ENCODE measurements around the gene DEFB126. TPM values are rescaled to one million over a fixed set of nuclear protein-coding genes. Genes with fewer than 3 reads are reported as not detected.
A peak's percentile ranks its signal among the peaks of the same experiment; 100 is the strongest.
"Not testable (repeated sequence)": the region's sequence is repeated elsewhere in the genome, so short reads cannot be mapped to it uniquely, and the experiment has no call there.

DEFB126 gene
- total RNA-seq, 2 experiments from 2014 or later, result not detected

DNA sequence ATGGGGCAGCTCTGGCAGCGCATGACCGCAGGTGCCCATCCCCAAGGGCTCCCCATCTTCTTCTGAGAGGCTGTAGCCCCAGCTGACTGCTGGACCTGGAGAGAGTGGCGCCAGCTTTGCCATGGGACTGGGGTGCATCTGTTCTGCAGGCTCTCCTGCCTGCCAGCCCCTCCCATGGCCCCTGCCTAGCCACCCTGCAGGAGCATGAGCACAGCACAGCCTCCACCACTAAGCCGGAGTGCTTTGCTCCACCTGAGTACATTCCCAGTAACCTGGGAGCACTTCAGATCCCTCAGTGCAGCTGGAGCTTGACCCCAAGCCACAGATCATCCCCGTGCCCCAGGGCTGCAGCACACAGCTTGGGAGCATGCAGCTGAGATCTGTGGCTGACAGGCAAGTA lies 38.9 kb upstream of the DEFB126 start:
- Mint-ChIP-seq H3K27ac (no peak overlapping the region), H3K4me3 (no peak overlapping the region), H3K27me3 (peaks cover 30% of the 10 kb centered on the region), H3K36me3 (ENCODE audit: low read depth) (no peaks in the 10 kb centered on the region), H3K9me3 (no peaks in the 10 kb centered on the region), H3K4me1 (ENCODE audit: low read depth) (no peaks in the 10 kb centered on the region)
- ChIA-PET POLR2A (no interaction called here), CTCF (interaction anchor here (1.0 kb wide), 1 partner anchor 163 kb away, joined by 3 read pairs; no protein-coding TSS in a partner anchor)
- ATAC-seq, result no peak
- intact Hi-C loops (cut with micrococcal nuclease), result no loop called here
- DNase-seq, result no peak
- TF ChIP-seq, protein P1, sequence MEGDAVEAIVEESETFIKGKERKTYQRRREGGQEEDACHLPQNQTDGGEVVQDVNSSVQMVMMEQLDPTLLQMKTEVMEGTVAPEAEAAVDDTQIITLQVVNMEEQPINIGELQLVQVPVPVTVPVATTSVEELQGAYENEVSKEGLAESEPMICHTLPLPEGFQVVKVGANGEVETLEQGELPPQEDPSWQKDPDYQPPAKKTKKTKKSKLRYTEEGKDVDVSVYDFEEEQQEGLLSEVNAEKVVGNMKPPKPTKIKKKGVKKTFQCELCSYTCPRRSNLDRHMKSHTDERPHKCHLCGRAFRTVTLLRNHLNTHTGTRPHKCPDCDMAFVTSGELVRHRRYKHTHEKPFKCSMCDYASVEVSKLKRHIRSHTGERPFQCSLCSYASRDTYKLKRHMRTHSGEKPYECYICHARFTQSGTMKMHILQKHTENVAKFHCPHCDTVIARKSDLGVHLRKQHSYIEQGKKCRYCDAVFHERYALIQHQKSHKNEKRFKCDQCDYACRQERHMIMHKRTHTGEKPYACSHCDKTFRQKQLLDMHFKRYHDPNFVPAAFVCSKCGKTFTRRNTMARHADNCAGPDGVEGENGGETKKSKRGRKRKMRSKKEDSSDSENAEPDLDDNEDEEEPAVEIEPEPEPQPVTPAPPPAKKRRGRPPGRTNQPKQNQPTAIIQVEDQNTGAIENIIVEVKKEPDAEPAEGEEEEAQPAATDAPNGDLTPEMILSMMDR (IDR thresholded peaks at IDR 0.05), result no peak

DNA sequence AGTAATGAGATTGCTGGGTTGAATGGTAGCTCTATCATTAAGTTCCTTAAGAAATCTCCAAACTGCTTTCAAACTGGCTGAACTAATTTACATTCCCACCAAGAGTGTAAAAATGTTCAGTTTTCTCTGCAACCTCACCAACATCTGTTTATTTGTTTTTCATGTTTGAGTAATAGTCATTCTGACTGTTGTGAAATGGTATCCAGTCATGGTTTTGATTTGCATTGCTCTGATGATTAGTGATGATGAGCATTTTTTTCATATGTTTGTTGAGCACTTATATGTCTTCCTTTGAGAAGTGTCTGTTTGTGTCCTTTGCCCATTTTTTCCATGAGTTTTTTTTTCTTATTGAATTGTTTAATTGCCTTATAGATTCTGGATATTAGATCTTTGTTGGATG lies 30.0 kb upstream of the DEFB126 start:
- H3K27me3 Mint-ChIP-seq, result peaks cover 18% of the 10 kb centered on the region
- ChIA-PET CTCF (no interaction called here), POLR2A (no interaction called here)
- H3K36me3 Mint-ChIP-seq (ENCODE audit: low read depth), result no peaks in the 10 kb centered on the region
- H3K27ac Mint-ChIP-seq, result no peak overlapping the region
- DNase-seq, result no peak
- intact Hi-C loops (cut with micrococcal nuclease), result no loop called here
- ATAC-seq, result no peak
- H3K9me3 Mint-ChIP-seq, result peaks cover 4% of the 10 kb centered on the region
- TF ChIP-seq, protein P1 (IDR thresholded peaks at IDR 0.05), result no peak
- no peak overlapping the region for H3K4me3 Mint-ChIP-seq
- H3K4me1 Mint-ChIP-seq (ENCODE audit: low read depth), result no peaks in the 10 kb centered on the region

DNA sequence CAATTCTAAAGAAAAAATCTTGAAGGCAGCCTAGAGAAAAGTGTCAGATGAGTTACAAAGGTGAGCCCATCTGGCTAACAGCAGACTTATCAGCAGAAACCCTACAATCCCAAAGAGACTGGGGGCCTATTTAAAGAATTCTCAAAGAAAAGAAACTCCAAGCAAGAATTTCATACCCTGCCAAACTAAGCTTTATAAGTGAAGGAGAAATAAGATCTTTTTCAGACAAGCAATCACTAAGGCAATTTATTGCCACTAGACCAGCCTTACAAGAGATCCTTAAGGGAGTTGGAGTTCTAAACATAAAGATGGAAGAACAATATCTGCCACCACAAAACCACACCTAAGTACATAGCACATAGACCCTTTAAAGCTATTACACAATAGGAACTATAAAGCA lies 24.9 kb upstream of the DEFB126 start:
- Mint-ChIP-seq H3K27me3 (peaks cover 39% of the 10 kb centered on the region), H3K9me3 (peaks cover 7% of the 10 kb centered on the region), H3K4me1 (ENCODE audit: low read depth) (no peaks in the 10 kb centered on the region), H3K27ac (no peak overlapping the region), H3K36me3 (ENCODE audit: low read depth) (no peaks in the 10 kb centered on the region), H3K4me3 (no peak overlapping the region)
- intact Hi-C loops (cut with micrococcal nuclease), result no loop called here
- no peak for ATAC-seq
- TF ChIP-seq, protein P1 (IDR thresholded peaks at IDR 0.05), result no peak
- POLR2A ChIA-PET, result no interaction called here
- CTCF ChIA-PET, result interaction anchor here (1.5 kb wide), 2 partner anchors 20 to 31 kb away, joined by 3 to 5 read pairs; no protein-coding TSS in a partner anchor
- DNase-seq, result no peak

DNA sequence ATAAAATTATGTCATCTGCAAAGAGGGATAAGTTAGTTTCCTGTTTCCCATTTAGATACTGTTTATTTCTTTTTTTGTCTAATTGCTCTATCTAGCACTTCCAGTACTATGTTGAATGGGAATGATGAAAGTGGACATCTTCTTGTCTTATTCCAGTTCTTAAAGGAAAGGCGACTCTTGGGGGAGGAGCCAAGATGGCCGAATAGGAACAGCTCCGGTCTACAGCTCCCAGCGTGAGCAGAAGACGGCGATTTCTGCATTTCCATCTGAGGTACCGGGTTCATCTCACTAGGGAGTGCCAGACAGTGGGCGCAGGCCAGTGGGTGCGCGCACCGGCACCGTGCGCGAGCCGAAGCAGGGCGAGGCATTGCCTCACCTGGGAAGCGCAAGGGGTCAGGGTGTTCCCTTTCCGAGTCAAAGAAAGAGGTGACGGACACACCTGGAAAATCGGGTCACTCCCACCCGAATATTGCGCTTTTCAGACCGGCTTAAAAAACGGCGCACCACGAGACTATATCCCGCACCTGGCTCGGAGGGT lies 12.5 kb upstream of the DEFB126 start:
- ATAC-seq; DNase-seq; H3K4me3 Mint-ChIP-seq; H3K36me3 Mint-ChIP-seq (ENCODE audit: low read depth); POLR2A ChIA-PET; H3K9me3 Mint-ChIP-seq; intact Hi-C loops (cut with micrococcal nuclease); H3K4me1 Mint-ChIP-seq (ENCODE audit: low read depth); CTCF ChIA-PET; H3K27ac Mint-ChIP-seq: not testable (repeated sequence)
- H3K27me3 Mint-ChIP-seq, result peaks cover 16% of the 10 kb centered on the region

DNA sequence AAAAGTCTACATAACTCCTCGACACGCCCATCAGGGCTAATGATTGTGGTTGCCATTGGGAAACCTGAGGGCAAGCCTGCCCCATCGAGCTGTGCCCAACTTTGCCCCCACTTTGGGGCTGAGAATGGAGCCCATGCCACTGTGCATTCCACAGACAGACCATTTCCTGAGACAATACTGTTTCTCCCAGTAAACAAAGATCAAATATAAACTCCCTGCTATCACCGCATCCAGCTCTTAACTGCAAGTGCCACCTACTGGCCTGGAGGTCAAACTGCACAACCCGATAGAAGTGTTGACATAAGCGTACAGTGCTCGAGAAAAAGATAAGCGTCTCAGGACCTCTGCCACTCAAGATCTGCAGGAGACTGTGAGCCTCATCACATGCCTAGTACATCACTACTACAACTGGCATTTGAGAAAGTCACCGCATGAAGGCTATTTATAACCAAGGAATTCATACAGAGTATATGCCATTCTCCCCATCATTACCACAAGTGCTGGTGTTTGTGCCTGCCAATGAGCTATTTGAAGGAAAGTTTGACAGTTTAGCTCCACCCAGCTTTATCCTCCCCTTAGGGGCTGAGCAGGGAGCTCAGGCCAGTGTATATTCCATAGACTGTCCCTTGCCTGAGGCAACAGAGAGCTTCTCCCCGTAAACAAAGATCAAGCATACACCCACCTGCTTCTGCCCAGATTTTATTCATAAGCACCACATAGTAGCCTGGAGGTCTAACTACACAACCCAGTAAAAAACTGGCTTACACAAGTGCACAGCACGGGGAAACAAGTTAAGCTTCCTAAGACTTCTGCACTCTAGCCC lies 4.5 kb upstream of the DEFB126 start:
- no peaks in the 10 kb centered on the region for H3K36me3 Mint-ChIP-seq (ENCODE audit: low read depth)
- H3K4me3 Mint-ChIP-seq, result no peak overlapping the region
- POLR2A ChIA-PET, result no interaction called here
- no peak overlapping the region for H3K27ac Mint-ChIP-seq
- TF ChIP-seq, protein P1 (IDR thresholded peaks at IDR 0.05), result peak; percentile 59
- H3K27me3 Mint-ChIP-seq, result peaks cover 19% of the 10 kb centered on the region
- ATAC-seq, result peak; percentile 51
- DNase-seq, result peak; percentile 38
- intact Hi-C loops (cut with micrococcal nuclease), result no loop called here
- CTCF ChIA-PET, result interaction anchor here (0.7 to 1.6 kb wide), 11 partner anchors 12 to 129 kb away, joined by 3 to 6 read pairs (median 4); partner anchors contain the start of gene DEFB127
- no peaks in the 10 kb centered on the region for H3K4me1 Mint-ChIP-seq (ENCODE audit: low read depth)
- H3K9me3 Mint-ChIP-seq, result peaks cover 11% of the 10 kb centered on the region
